A673 (cell line): ENCODE results near the gene KRT33B.

ENCODE experiments used
- CTCF ChIP-seq: fragments of 300-800, 200-600 bp; sonication (generic); conservative IDR thresholded peaks from 2 replicates; pipeline ENCODE4 v1.5.1; 2017; ENCODE audit warnings: low read depth, mild to moderate bottlenecking, antibody characterized with exemption, low read length, moderate library complexity, mixed read lengths
- EZH2 ChIP-seq: fragments of 200-600 bp; sonication (generic); IDR thresholded peaks from 2 replicates; pipeline ENCODE4 v1.6.1; 2017; ENCODE audit warnings: borderline replicate concordance, low read depth, mild to moderate bottlenecking, mixed read lengths, antibody characterized with exemption, low read length; ENCODE audit not compliant: poor library complexity, severe bottlenecking

GRCh38 chr17:41325611-41326010, 44.0 kb downstream of the KRT33B start:
- no peak for TF ChIP-seq CTCF
- TF ChIP-seq EZH2, result no peak
